ENCODE data around the gene PGAP3.

PGAP3 gene

GRCh38 chr17:39658346-39658745 lies 29.5 kb downstream of the PGAP3 start:
- DNase-seq, result no peak

- DNase-seq, result no peak
Observed at GRCh38 chr17:39655105-39655504, 32.8 kb downstream of the PGAP3 start.

- DNase-seq, result peak; percentile 54 to 77 (median 67)
Observed at GRCh38 chr17:39653662-39654331, 34.1 kb downstream of the PGAP3 start.

- no peak for DNase-seq
Observed at GRCh38 chr17:39653316-39653661, 34.6 kb downstream of the PGAP3 start.

GRCh38 chr17:39652587-39653315 lies 35.1 kb downstream of the PGAP3 start:
- no peak for DNase-seq

GRCh38 chr17:39651923-39652586 lies 35.8 kb downstream of the PGAP3 start:
- no peak for DNase-seq

DNA sequence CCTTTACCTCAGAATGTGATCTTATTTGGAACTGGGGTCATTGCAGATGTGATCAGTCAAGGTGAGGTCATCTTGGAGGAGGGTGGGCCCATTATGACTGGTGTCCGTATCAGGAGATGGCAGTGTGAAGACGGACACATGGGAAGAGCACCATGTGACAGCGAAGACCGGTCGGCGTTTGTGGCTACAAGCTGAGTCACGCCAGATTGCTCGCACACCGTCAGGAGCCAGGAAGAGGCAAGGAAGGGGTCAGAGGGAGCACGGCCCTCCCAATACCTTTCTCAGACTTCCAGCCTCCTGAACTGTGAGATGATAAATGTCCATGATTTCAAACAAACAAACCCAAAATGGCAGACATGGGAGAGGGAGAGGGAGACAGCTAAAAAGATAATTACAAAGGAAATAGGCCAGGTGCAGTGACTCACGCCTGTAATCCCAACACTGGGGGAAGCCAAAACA lies 37.7 kb downstream of the PGAP3 start:
- no peak for DNase-seq

- DNase-seq, result no peak
Observed at GRCh38 chr17:39648616-39649366, 39.1 kb downstream of the PGAP3 start.

DNA sequence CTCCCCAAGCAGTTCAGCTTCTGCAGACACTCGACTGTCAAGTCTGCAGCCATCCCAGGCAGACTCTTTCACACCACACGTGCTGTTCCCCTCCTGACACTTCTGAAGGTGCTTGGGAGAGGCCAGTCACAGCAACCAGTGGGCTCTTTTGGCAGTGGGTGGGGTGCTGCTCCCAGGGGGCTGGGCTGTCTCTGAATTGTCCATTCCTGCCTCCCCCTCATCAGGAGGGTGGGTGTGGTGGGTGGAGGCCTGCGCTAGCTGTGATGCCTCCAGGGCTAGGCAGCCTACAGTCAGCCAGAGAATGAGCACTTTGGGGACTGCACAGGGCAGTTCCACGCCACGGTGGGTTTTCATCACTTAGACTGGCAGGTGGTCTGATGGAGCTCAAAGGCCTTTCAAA lies 40.6 kb downstream of the PGAP3 start:
- no peak for DNase-seq

DNA sequence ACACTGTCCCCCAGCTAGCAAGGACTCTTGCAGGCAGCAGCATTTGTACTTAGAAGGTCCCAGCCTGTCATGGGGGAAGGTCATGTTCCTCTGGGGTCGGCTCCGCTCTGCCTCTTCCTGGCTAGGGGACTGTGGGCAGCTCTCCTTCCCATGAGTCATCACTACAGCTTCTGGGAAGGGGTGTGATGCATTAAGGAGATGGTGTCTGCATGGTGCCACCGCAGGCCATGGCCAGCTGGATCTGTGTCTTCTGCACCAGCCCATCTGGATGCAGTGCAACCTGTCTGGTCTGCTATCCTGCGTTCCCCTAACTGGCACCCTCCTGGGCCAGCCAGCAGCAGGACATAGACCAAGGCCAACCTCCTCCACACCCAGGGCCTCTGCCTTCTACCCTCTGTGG lies 44.6 kb downstream of the PGAP3 start:
- DNase-seq, result no peak

DNA sequence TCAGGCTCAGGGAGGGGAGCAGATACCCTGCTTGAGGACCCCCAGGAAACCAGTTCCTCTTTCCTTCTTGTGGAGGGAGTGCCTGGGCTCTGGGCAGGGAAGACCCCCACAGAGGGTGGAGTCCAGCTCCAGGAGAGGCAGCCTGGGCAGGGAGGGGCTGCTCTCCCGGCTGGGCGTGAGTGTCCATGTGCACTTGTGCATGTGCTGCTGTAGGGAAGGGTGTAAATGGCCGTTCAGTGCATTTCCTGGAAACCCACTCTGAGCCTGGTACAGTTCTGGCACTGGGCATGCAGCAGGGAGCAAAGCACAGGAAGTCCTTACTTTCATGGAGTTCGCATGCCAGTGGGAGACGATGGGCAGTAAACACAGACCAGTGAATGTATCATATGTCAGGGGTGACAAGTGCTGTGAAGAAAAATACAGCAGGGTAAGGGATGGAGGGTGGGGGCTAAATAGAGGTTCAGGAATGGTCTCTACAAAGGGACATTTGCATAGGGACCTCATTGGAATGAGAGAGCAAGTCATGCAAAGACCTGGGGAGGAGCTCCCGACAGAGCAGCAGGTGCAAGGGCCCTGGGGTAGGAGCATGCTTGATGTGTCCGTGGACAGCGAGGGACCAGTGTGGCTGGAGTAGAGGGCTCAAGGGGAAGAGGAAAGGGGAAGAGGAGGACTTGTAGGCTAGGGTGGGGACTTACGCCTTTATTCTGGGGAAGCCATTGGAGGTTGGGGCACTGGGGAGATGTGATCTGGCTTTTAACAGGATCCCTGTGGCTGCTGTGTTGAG lies 45.4 kb downstream of the PGAP3 start:
- DNase-seq, result no peak

DNA sequence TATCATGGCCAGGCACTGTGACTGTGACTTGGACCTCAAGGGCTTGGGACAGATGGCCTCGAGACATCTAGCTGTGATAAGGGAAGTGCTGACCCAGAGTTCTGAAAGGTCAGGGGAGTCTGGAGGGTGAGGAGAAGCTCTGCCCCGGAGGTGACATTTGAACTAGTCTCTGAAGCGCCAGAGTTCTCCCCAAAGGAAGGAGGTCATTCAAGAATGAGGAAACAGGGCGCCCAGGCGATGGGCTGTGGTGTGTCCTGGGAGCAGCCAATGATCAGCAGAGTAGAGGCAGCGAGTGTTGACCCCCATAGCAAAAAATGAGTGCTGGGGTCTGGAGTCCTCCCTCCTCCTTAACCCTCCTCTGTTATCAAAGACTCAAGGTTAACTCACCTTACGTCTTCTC lies 46.0 kb downstream of the PGAP3 start:
- no peak for DNase-seq

GRCh38 chr17:39641097-39641496 lies 46.8 kb downstream of the PGAP3 start:
- no peak for DNase-seq

DNA sequence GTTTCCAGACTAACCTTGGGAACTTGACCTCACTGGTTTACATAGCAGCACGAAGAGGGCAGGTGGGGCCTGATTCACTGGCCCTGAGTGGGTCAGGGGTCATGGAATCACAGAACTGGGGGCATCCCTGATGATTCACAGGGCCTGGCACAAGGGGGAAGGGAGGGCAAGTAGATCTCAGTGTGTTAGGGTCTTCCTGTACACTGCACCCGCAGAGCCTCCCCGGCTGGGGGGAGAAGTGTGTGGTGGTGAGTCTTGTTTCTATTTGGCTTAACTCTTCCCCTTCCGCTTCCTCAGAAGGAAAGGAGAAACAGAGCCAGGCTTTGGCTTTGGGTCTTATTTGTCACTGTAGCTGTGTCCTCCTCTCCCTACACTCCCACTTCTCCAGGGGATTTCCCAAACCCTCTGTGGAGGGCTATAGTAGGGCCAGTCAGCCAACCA lies 47.2 kb downstream of the PGAP3 start:
- no peak for DNase-seq

DNA sequence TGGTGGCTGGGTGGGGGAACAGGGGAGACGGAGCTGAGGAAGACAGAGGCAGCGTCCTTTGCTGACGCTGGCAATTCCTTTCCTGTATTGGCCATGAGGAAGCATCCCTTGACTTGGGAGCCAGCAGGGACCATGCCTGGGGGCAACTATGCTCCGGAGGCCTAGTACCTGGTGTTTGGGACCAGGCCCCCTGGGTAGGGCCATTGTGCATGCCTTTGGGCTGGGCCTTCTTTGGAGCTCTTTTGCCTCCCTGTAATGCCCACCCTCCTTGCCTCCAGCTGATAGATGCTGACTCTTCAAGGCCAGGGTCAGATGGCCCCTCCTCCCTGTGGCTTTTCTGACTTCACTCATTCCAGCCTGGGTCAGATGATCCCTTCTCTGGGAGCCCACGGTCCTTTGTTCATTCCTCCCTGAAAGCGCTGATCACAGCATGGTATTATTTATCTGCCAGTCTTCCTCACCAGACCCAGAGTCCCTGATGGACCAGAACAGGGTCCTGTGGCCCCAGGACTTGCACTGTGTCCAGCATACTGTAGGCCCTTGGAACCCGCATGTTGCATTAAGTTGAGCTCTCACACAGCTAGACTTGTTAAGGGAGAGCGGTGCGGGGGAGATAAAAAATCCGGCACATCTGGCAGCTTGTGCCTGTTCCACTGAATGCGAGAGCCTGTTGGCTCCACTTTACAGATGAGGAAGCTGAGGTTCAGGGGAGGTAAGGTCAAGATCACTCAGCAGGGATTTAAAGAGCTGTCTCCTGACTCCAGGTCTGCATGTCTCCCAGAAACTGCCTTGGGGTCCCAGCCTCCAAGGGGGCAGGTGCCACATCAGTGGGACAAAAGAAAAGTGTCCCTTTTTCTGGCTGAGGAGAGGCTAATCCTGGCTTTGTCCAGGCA lies 48.0 kb downstream of the PGAP3 start:
- DNase-seq, result no peak

DNA sequence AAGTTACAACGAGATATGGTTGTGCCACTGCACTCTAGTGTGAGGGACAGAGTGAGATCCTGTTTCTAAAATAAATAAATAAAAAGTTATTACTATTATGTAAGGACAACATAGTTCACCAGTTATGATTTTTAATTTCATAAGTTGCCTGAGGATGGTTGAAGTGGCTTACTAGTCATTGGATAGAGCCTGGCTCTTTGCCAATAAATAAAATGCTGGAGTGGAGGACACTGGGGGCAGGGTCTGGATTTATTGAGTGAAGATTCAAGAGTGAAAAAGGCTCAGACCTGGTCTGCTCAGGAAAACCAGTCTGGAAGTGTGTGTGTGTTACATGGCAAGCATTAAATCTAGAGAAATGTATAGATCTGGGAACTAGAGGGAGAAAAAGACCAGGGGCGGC lies 48.8 kb downstream of the PGAP3 start:
- no peak for DNase-seq

DNA sequence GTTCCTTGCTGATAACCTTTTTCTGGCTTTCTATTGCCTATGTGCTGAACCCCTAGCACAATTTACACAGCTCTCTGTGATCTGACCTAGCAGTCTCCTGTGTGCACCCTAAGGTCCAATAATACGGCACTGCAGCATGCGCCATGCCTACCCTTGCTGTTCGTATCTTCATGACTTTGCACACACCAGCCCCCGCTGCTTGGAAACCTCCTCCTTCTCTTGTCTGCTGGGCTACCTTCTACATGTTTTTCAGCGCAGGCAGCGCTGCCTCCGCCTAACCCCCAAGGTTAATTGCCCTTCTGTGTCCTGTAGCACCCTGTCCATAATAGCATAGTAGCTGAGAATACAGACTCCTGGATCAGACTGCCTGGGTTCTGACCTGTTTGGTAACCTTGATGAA lies 49.5 kb downstream of the PGAP3 start:
- no peak for DNase-seq

- peak; percentile 82 to 94 (median 88) for DNase-seq
Observed at GRCh38 chr17:39636927-39637736, 50.7 kb downstream of the PGAP3 start, which contains the start of gene STARD3. STARD3 (plus strand) TSS chr17:39637144; CDS start chr17:39653532, 16,388 bp downstream.

GRCh38 chr17:39636587-39636926 lies 51.3 kb downstream of the PGAP3 start:
- DNase-seq, result no peak

DNA sequence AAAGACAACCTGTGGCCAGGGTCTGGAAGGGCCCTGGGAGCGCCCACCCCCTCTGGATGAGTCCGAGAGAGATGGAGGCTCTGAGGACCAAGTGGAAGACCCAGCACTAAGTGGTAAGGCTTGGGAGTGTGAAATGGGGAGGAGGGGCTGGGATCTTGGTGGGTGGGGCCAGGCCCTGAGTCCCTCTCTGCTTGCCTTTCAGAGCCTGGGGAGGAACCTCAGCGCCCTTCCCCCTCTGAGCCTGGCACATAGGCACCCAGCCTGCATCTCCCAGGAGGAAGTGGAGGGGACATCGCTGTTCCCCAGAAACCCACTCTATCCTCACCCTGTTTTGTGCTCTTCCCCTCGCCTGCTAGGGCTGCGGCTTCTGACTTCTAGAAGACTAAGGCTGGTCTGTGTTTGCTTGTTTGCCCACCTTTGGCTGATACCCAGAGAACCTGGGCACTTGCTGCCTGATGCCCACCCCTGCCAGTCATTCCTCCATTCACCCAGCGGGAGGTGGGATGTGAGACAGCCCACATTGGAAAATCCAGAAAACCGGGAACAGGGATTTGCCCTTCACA lies 52.2 kb downstream of the PGAP3 start:
- DNase-seq, result no peak

All from T-helper 2 cell (primary cell).